ENCODE measurements around the gene MRTFB. TPM values are rescaled to one million over a fixed set of nuclear protein-coding genes. Genes with fewer than 3 reads are reported as not detected.

Gene MRTFB
- total and polyA plus RNA-seq, 2 of the 13 experiments (the other 11 are each of a cell fraction or from before 2014, with no cell fraction given), result 11.4 to 14.0 TPM

- peak; percentile 32; the same call in 1 of the 2 replicates for TF ChIP-seq JUNB (CRISPR knock-in tag; IDR thresholded peaks at IDR 0.05; ENCODE audit: borderline replicate concordance)
- TF ChIP-seq ZBTB49 (CRISPR knock-in tag; IDR thresholded peaks at IDR 0.05; ENCODE audit: borderline replicate concordance), result no peak
- TF ChIP-seq ASH2L (IDR thresholded peaks at IDR 0.05; ENCODE audit: insufficient read length, low read depth, low read length), result peak; percentile 47
- TF ChIP-seq CHD4 (IDR thresholded peaks at IDR 0.05; ENCODE audit: borderline replicate concordance, low read length), result peak; percentile 53; the same call in 1 of the 2 replicates
- no peak for TF ChIP-seq ZBTB8A (CRISPR knock-in tag; IDR thresholded peaks at IDR 0.05; ENCODE audit: borderline replicate concordance, low read depth)
- 0 out of 2 replicates have a peak, but pooled peaks have one; percentile 11 for TF ChIP-seq RCOR2 (CRISPR knock-in tag; IDR thresholded peaks at IDR 0.05)
- peak; percentile 85 for TF ChIP-seq NCOR1 (IDR thresholded peaks at IDR 0.05; ENCODE audit: borderline replicate concordance, low read length)
- TF ChIP-seq SP1 (IDR thresholded peaks at IDR 0.05), result no peak
- no peak for TF ChIP-seq SP1 (CRISPR knock-in tag; IDR thresholded peaks at IDR 0.05)
- TF ChIP-seq GATAD2A (CRISPR knock-in tag; IDR thresholded peaks at IDR 0.05), result peak; percentile 54
- TF ChIP-seq ARID5B (CRISPR knock-in tag; IDR thresholded peaks at IDR 0.05), result peak; percentile 38; the same call in 1 of the 2 replicates
- TF ChIP-seq ZNF567 (CRISPR knock-in tag; IDR thresholded peaks at IDR 0.05; ENCODE audit: borderline replicate concordance), result no peak
- TF ChIP-seq ARID3A (IDR thresholded peaks at IDR 0.05; ENCODE audit: low read depth, low read length), result peak; percentile 71; the same call in 1 of the 2 replicates
- peak; percentile 81; the same call in 1 of the 2 replicates for TF ChIP-seq TFAP4 (IDR thresholded peaks at IDR 0.05; ENCODE audit: borderline replicate concordance, low read depth)
- TF ChIP-seq FOXP1 (IDR thresholded peaks at IDR 0.05), result peak; percentile 50; the same call in 1 of the 2 replicates
- peak; percentile 56 for TF ChIP-seq FOXP1 (CRISPR knock-in tag; IDR thresholded peaks at IDR 0.05)
- no peak for TF ChIP-seq CERS6 (CRISPR knock-in tag; IDR thresholded peaks at IDR 0.05)
- TF ChIP-seq NCOA1 (CRISPR knock-in tag; IDR thresholded peaks at IDR 0.05), result no peak
- no peak for TF ChIP-seq ZNF446 (CRISPR knock-in tag; IDR thresholded peaks at IDR 0.05)
- TF ChIP-seq ZNF709 (CRISPR knock-in tag; IDR thresholded peaks at IDR 0.05), result peak; percentile 42; the same call in 1 of the 2 replicates
Observed at GRCh38 chr16:14131774-14132695, 60.9 kb downstream of the MRTFB start (continued).

Measured in HepG2 (cell line).